GM12865 (cell line): ENCODE results near the gene VTI1A.

ENCODE experiments used
- DNase-seq: peaks from one replicate; pipeline ENCODE4 v3.0.0; 2010; ENCODE audit warnings: low read depth
- H3K4me3 ChIP-seq: 2 replicates; pipeline ENCODE4 v1.5.1; 2011; ENCODE audit warnings: mild to moderate bottlenecking, low read depth, low read length, control low read depth
- TF ChIP-seq, protein P1 (sequence below): IDR thresholded peaks from 2 replicates; pipeline ENCODE4 v1.5.1; 2011; ENCODE audit warnings: low read length, control low read depth, low read depth, inconsistent platforms; ENCODE audit not compliant: insufficient read depth; ENCODE audit errors: missing control alignments

The VTI1A gene

GRCh38 chr10:112816033-112816430 lies 369.0 kb downstream of the VTI1A start:
- DNase-seq: no peak
- TF ChIP-seq, protein P1, sequence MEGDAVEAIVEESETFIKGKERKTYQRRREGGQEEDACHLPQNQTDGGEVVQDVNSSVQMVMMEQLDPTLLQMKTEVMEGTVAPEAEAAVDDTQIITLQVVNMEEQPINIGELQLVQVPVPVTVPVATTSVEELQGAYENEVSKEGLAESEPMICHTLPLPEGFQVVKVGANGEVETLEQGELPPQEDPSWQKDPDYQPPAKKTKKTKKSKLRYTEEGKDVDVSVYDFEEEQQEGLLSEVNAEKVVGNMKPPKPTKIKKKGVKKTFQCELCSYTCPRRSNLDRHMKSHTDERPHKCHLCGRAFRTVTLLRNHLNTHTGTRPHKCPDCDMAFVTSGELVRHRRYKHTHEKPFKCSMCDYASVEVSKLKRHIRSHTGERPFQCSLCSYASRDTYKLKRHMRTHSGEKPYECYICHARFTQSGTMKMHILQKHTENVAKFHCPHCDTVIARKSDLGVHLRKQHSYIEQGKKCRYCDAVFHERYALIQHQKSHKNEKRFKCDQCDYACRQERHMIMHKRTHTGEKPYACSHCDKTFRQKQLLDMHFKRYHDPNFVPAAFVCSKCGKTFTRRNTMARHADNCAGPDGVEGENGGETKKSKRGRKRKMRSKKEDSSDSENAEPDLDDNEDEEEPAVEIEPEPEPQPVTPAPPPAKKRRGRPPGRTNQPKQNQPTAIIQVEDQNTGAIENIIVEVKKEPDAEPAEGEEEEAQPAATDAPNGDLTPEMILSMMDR: no peak
- H3K4me3 ChIP-seq: no peak overlapping the region

DNA sequence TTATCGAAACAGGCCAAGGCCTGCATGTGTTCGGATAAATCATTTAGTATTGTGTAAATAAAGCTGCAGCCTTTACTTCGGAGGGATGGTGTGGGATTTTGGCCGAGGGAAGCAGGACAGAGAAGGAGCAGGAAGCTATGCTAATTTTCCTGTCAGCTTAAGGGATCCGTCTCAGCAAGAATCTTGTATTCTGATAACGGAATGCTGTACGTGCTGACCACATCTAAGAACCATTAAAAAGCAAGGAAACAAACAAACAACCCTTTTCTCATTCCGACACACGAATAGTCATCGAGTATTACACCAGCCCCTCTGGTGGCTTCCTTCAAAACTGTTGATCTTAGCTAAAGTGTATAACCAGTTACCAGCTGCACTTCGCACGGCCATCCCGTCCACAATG lies 369.9 kb downstream of the VTI1A start:
- H3K4me3 ChIP-seq: no peak overlapping the region
- TF ChIP-seq, protein P1: no peak
- no peak for DNase-seq

DNA sequence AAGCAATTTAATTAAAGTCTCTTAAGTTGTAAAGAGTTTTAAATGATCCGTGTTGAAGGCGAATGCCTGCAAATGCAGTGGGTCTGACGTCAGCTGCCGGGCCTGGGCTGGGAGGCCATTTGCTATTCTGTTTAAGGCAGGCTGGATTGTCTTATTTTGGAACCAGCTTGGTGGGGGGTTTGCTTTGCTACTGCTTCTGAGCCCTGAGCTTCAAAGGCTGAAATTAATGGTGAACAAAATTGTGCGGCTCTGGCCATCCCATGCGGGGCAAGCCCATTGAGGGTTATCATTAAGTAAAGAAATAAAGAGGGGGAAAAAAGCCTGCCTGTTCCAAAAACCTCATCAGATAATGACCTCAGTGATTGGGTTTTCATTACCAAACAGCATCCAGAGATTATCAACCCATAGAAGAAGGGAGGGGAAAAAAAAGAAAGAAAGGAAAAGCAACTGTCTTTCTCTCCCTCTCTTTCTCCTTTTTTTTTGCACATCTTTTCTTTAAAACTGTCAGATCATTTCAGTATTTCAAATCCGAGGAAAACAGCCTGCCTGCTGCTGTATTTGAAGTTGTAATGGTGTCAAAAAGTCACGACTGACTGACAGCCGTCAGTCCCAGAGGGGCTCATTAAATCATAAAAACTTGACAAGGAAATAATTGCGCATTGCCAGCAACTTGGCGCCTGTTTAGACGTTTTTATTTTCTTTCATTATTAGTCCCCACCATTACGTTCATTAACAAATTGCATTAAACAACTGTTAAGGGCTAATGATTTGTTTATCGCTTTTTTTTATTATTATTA lies 371.2 kb downstream of the VTI1A start:
- no peak for DNase-seq
- H3K4me3 ChIP-seq: no peak overlapping the region
- TF ChIP-seq, protein P1: no peak

- TF ChIP-seq, protein P1: no peak
- no peak overlapping the region for H3K4me3 ChIP-seq
- DNase-seq: no peak
These were observed 372.2 kb downstream of the VTI1A start for GRCh38 chr10:112819231-112819630.

GRCh38 chr10:112820320-112820719 lies 373.3 kb downstream of the VTI1A start:
- TF ChIP-seq, protein P1: no peak
- H3K4me3 ChIP-seq: no peak overlapping the region
- DNase-seq: no peak

- DNase-seq: no peak
- TF ChIP-seq, protein P1: no peak
- no peak overlapping the region for H3K4me3 ChIP-seq
These were observed 374.0 kb downstream of the VTI1A start for GRCh38 chr10:112821038-112821437.

GRCh38 chr10:112821663-112822062 lies 374.6 kb downstream of the VTI1A start:
- TF ChIP-seq, protein P1: no peak
- DNase-seq: no peak

More at GRCh38 chr10:112821663-112822062, 374.6 kb downstream of the VTI1A start:
- H3K4me3 ChIP-seq: no peak overlapping the region
